Stimulated activated CD8-positive, alpha-beta memory T cell treated with anti-CD3 and anti-CD28 coated beads, Interleukin-15, amount 100 ng/mL, for 4 hours (primary cell): ENCODE results near the gene IMPDH1.
A peak's percentile ranks its signal among the peaks of the same experiment; 100 is the strongest.

Experiments
- DNase-seq, 2 donors: peaks; one replicate each; pipeline ENCODE4 v3.0.0-alpha.2; 2020; ENCODE audit warnings: low read depth in 2 of 2

IMPDH1 gene

DNA sequence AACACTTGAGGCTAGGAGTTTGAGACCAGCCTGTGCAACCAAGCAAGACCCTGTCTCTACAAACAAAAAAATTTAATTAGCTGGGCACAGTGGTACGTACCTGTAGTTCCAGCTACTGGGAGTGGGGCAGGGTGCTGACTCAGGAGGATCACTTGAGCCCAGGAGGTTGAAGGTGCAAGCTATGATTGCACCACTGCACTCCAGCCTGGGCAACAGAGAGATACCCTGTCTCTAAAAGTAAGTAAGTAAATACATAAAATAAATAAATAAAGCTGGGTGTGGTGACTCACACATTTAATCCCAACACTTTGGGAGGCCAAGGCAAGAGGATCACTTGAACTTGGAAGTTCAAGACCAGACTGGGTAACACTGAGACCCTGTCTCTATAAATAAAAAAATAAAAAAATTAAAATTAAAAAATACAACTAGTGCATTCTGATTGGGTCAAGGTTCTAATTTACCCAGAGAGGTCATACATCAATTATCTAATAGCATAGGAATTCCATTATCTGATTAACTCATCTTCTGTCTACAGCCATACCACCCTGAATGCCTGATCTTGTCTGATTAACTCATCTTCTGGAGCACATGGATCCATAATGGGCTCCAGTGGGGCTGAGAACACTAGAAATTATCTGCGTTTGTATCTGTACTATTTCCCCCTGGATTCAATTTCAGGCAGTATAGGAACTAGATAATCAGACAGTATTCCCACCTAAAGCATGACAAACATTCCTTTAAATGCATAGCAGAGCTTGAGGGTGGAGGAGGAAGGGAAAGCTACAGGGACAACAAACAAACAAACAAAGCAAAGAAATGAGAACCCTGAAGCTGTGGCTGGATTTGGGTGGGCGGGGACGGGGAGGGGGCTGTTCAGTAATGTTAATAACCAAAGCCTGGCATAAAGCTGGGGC is 24.9 kb upstream of the IMPDH1 start:
- no peak for DNase-seq

DNA sequence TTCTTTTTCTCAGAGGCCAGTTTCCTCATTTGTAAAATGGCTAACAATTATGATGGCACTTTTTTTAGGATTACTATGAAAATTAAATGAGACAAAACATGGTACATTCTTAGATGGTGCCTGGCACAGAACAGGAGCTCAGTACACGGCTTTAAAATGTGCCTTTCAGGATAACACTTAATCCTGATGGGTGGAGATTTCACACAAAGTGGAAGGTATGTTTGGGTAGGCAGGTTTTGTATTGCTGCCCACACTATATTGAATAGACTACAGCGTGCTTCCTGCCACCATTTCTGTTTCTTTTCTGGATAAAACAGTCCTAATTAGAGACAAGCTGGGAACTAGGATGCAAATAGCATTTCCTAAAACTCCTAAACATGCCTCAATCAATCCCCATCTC is 22.0 kb upstream of the IMPDH1 start:
- DNase-seq = no peak

DNA sequence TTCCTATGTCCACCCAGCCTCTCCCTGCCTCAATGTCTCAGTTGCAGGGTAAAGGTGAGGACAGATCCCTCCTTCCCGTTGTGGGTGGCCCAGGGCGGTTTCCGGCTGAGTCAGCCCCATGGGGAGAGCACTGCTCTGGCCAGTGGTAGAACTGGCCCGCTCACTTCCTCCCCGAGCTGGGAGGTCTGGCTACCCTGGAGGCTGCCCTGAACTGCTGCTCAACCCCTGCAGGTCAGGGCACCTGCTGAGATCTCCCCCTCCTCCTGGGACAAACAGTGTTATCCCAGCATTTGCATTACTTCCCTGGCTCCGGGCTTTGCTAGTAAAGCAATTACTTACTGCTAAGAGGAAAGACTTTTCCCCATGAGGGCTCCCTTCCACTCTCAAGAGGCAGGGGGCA is 21.4 kb upstream of the IMPDH1 start:
- no peak for DNase-seq

DNA sequence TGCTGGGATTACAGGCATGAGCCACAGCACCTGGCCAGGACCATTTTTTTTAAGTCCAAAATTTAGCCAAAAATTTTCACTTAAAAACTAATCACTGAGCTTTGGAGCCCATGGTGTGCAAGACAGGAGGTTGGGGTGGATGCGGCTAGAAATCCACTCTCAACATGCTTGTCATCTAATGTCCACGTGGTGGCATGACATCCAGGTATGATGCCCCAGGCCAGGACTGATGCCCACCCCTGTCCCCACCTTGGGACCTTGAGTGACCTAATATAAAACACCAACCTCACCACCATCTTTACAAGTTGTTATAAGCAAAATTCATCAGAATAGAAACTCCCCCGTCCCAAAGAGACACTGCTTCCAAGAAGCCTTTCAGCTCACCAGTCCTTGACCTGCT is 20.4 kb upstream of the IMPDH1 start:
- no peak for DNase-seq

DNA sequence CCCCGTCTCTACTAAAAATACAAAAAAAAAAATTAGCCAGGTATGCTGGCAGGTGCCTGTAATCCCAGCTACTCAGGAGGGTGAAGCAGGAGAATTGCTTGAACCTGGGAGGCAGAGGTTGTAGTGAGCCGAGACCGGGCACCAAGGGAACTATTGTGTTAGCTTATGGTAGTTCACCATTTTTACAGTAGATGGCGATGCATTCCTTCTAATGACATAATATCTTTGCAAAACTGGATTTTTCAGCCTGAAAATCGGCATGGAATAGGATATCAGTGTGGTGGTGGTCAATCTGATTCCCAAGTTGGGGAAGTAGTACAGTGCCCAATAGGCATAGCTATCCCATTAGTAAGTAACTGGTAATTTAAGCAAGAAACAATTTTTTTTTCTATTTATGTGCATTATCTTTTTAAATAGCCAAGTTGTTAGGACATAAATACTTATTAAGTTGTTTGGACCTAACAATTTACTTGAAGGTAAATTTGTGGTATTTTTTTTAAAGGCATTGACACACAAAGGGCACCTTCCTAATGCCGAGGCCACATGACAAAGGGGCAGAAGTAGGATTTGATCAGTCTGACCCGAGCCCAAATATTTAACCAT is 17.6 kb upstream of the IMPDH1 start:
- no peak for DNase-seq

DNA sequence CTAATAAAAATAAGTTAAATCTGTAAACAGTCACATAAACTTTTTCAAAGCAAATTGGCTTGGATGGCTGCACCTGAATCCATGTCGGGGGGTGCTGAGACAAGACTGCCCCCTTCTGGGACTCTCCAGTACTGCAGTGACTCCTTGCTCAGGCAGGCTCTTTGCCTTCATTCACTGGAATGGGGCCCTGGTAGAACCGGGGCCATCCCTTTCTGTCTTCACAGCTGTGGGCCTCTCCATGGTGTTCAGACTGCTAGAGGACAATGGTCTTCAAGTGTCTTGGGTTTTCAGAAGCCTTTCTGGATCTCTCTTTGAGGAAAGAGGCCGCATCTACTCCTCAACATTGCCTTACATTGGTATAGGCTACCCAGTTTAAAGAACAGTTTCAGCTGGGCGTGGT is 16.1 kb upstream of the IMPDH1 start:
- peak in 1 of 2 donors; percentile 59 for DNase-seq

DNA sequence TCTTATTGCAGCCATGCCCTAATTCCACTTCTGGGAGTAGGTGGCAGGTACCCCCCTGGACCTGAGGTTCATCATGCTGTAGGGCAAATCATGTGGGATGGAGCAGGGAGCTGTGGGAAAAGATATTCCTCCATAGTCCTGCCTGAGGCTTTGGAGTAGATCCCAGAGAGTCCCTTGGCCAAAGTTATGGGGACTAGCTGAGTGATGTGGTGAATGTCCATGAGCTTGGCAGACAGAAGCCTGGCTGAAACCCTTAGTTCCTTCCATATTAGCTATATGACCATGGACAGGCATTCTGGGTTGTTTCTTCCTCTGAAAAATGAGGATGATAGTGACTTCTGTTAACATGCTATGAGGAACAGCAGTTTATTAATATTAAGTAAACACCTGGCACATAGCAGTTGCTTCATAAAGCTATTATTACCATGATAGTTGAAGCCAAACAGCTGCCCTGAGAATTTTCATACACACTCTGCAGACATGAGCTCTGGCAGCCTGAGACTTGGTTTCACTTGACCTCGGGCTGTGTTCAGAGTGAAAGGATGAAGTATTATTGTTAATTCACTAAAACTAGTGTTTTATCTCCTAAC is 15.0 kb upstream of the IMPDH1 start:
- no peak for DNase-seq

DNA sequence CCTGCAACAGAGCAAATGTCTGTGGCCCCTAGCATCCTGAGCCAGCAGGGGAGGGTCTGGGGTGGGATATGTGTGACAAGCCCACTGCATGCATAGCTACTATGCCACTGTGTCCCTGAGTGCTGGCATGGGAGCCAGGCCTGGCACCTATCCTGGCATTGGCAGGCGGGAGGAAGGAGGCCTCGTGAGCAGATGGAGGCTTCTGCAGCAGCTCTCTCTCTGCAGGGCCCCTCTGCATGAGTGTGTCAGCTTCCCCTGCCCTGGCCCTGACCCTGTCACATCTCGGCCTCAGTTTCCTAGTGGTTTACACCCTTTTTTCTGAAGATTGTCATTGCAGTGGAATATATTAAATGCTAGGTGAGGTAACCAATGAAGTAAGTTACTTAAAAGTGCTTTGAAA is 13.1 kb upstream of the IMPDH1 start:
- no peak for DNase-seq

DNA sequence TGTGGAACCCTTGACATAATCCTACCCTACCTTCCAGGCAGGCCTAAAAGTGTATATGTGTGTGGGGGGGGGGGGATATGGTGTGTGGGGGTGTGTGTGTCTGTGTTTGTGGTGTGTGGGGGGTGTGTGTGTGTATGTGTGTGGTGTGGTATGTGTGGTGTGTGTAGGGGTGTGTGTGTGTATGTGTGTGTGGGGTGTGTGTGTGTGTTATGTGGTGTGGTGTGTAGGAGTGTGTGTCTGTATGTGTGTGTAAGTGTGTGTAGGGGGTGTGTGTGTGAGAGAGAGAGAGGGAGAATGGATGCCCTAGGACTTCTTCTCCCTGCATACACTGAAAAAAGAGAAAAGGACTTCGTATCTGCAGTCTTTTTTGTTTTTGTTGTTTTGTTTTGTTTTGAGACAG is 12.3 kb upstream of the IMPDH1 start:
- no peak for DNase-seq

DNA sequence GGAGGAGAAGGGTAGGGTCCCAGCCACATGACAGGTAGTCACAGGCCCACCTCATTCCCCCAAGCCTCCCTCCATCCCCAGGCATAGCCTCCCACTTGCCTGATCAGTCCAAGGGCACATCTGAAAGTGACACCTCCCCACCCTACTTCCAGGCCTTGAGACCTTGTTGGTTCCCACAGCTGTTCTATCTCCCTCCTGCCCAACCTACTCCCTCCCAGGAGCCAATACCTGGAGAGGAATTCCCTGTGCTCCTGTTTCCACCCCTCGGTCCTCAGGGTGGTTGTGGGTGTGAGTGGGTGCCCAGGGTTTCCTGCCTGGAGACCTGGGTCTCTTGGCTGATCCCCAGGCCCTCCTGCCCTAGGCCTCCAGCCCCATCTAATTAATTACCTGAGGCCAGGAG is 11.6 kb upstream of the IMPDH1 start:
- DNase-seq = no peak

DNA sequence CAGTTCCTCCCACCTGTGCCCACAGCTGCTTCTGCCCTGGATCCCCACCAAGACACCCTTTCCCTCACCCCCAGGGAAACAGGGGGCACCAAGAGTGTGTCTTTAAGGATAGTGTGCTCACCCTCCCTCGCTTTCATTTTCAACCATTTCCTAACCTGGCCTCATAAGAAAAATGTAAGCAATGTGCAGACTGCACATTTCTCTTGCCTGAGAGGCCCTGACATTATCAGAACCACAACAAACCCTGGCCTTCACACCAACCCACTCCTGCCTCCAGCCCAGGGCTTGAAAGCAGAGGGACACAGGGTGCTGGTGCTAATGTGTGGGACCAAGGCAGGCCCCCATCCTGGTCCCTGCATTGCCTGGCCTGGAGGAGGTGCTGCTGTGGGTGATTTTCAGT is 11.0 kb upstream of the IMPDH1 start:
- no peak for DNase-seq

DNA sequence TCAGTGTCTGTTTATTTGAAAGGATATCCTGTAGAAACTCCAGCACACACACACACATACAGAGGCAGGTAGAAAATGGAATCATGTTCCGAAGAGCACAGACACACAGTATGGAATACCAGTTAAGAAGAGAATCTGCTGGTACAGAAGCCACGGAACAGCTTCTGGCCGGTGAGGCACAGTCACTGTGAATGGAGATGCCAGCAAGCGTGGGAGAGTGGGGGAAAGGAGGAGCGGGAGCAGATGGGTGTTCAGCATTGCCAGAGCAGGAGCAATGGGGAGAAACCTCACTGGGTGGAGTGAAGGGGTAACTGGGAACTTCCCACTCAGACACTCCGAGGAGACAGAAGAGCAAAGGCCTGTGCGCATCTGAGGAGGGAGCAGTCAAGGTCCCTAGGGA is 9.5 kb upstream of the IMPDH1 start:
- no peak for DNase-seq

DNA sequence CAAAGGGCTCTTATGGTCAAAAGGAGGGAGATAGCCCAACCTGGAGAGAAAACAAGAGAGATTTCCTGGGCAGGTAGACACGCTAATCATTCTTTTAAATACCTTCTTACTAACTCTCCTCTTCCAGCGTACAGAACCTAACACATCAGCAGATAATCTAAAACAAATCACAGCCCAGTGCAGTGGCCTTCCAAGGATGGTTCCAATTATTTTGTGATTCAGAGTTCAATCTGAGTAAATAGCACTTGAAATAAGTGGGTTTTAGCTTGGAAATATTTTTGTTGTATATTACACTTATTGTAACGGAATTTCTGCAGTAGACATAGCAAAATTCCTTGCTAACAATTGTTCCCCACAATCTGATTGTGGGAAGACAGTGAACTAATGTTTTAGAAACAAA is 7.3 kb upstream of the IMPDH1 start:
- DNase-seq = no peak

DNA sequence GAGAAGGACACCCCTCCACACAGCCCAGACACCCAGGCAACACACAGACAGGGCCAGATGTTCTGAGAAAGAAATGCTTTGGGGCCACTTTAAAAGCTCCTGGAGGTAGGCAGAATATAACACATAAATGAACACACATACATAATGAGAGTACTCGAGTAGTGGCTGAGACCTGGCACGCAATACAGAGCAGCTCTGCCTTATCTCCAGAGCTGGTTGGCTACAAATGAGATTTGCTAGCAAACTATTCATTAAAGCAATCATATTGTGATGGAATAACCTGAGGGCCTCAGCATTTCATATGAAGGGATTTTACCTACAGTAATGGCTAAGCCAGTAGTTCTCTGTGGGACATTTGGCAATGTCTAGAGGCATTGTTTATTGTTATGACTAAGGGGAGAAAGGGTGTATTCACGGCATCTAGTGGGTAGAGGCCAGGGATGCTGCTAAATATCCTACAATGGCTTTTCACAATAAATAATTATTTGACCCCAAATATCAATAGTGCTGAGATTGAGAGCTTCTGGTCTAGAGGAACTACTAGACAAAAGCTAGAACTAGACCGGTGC is 5.5 kb upstream of the IMPDH1 start:
- DNase-seq = no peak

DNA sequence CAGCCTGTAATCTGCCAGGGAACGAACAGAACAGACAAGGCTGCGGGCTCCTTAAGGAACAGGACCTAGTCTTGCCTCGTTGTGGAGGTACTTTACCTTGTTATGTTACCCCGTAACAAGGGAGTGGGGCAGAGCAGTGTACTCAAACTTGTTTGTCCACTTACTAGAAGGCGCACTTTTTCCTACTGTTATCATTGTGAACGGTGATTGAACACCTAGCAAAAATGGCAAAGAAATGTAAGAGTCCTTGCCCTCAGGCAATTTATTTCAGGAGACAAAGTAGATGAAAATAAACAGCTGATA is 620 bp upstream of the IMPDH1 start:
- no peak for DNase-seq

DNA sequence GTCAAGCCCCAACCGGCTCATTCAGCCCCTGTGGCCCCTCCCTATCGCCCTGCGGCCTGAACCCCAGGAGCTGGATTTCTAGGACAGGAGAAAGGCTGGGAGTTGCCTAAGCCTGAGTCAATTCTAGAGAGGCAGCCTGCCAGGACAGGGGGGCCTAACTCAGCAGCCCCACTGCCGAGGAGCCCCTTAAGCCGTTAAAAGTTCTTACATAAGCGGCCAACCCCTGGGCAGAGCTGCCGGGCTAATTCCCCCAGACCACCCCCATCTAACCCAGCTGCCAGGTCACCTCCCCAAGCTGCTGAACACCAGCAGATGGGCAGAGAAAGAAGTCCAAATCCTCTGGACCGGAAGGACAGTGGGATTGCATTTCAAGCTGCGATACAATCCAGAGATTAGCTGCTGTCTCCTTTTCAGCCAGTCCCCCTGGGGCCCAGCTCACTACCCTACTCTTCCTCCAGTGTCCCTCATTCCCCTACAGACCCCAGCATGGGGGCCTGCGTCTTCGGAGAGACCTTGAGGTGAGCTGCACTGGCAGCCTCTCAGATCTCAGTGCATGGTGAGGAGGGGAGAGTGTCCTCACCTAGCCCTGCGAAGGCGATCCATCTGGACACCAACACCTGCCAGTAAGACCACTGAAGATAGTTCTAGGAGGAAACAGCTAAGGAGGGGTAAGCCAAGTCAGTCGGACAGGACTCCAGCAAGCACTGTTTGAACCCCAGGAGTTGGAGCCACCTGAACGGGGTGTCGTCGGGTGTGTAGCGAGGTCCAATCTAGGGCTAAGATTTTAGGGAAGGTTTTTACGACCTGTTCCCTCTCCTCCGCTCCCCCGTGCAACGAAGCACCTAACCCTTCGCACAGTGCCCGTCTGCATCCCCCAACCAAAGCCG is 830 bp downstream of the IMPDH1 start:
- no peak for DNase-seq

DNA sequence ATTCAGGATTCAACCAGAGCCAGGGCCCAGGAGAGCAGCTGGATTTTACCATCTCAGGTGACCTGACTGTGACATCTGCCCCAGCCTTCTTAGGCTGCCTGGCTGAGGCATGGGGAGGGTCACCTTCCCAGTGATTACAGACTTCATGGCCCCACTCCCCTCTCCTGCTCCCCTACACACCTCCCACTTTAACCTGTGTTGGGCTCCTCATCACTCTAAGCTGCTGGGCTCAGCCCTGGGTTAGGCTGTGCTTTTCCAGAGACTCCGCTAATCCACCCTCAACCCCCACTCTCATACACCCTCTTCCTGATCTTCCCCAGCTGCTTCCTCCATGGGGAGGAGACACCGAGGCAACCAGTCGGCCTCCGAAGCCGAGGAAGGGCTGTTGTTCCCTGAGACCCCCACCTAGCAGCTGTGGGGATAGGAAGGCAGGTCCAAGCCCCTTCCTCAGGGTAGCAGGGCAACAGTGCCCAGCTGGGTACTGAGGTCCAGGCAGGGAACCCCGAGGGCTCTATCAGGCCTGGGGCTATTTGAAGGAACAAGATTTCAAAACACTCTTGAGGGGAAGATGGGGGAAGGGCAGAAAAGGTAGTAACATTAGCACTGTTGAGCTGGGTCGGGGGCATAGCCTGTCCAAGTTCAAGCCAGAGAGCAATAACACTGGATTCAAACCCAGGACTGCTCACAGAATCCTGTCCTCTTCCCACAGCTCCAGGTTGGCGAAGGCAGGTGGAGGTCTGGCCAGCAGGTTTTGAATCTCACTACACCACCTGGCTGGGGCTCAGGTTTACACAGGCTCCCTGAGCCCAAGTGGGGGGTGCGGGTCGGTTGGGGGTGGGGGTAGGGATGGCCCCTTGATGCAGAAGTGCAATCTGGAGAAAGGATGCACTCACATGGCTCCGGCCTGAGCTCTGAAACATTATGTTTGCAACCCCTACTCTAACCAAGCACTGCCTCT is 1.8 kb downstream of the IMPDH1 start:
- DNase-seq = no peak

DNA sequence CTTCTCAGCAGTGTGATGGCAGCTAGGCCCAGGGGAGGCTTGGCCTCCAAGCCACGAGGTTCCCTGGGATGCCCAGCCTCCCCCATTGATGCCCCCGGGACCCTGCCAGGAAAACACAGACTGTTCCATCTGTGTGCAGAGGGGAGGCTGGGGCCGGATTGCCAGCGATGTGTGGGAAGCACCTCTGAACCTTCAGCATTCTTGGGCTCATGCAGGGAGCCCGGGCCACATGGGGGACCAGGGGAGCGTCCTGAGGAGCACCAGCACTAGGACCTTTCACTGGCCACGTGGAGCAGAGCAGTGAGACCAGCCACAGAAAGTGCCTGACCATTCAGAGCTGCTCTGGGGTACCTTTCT is 2.6 kb downstream of the IMPDH1 start:
- no peak for DNase-seq

DNA sequence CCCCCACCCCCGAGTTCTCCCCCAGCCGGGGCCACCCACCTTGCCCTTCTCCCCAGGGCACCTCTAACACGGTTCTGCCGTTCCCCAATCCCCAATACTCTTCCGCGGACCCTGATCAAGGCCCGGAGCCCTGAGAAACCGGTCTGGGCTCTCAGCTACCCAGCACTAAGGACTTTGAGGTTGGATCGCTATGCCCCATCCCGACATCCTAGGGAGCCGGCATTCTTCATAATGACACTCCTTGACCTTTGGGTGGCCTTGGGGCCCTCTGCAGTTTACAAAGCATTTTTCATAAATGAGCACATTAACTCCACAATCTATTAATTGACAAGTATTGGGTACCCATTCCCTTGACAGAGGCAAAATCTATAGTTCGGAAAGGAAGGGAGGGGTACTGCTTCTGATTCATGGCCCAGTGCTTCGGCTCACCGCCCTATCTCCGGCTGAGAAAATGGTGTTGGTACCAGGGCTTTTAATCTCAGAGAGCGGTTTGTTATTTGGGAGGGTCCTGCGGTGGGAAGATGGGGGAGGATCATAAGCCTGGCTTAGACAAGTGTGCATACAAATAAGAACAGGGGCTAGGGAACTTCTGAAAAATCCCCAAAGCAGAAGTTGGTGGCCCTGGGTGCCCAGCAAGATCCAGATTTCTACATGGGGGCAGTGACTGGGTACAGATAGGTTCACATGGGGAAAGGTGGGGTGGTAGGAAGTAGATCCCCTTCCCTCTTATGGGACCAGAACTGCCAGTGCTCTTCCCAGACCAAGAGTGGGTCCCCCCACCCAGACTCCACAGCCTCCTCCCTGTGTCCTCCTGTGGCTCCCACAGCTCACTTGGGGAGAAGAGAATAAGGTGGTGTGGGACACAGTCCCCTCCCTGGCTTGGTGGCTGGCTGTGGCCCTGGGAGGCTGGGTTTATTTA is 3.2 kb downstream of the IMPDH1 start:
- no peak for DNase-seq
